Measurements from ENCODE around the gene NINL. TPM values are rescaled to one million over a fixed set of nuclear protein-coding genes. Genes with fewer than 3 reads are reported as not detected.

NINL gene
- total and polyA plus RNA-seq, 7 donors = 2.4 to 19.9 (median 9.6) TPM

DNA sequence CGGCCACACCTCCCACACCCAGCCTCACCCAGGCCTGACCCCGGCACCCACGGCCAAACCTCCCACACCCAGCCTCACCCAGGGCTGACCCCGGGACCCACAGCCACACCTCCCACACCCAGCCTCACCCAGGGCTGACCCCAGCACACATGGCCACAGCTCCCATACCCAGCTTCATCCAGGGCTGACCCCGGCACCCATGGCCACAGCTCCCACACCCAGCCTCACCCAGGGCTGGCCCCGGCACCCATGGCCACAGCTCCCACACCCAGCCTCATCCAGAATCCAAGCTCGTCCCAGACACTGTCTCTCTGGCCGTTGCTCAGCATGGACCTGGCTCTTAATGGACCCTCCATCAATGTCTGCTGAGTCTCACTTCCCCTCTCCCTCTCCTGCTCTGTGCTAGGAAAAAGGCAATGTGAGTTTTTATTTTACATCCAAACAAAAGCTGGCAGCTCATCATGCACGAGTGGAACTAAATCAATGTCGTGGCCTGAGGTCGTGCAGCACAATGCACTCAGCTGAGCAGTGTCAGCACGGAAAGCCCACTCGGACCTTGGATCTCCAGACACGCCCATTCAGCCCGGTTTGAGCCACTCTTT, 36.1 kb downstream of the NINL start:
- no peaks in the 10 kb centered on the region for H3K27me3 ChIP-seq
- no peak overlapping the region for H3K4me3 ChIP-seq
- no peaks in the 10 kb centered on the region for H3K36me3 ChIP-seq
- no peak for TF ChIP-seq POLR2AphosphoS5 (IDR thresholded peaks at IDR 0.05)
- TF ChIP-seq, protein P1, sequence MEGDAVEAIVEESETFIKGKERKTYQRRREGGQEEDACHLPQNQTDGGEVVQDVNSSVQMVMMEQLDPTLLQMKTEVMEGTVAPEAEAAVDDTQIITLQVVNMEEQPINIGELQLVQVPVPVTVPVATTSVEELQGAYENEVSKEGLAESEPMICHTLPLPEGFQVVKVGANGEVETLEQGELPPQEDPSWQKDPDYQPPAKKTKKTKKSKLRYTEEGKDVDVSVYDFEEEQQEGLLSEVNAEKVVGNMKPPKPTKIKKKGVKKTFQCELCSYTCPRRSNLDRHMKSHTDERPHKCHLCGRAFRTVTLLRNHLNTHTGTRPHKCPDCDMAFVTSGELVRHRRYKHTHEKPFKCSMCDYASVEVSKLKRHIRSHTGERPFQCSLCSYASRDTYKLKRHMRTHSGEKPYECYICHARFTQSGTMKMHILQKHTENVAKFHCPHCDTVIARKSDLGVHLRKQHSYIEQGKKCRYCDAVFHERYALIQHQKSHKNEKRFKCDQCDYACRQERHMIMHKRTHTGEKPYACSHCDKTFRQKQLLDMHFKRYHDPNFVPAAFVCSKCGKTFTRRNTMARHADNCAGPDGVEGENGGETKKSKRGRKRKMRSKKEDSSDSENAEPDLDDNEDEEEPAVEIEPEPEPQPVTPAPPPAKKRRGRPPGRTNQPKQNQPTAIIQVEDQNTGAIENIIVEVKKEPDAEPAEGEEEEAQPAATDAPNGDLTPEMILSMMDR (IDR thresholded peaks at IDR 0.05) = no peak
- no peak for TF ChIP-seq POLR2A (IDR thresholded peaks at IDR 0.05)
- no peak for TF ChIP-seq EP300 (IDR thresholded peaks at IDR 0.05)
- H3K27ac ChIP-seq = peak overlapping the region in 3 of 4 donors; percentile 60 to 72 (median 63)
- DNase-seq = no peak
- 44 to 63% methylated on average over 15 of the region's 15 CpGs for WGBS, 2 donors
- no peaks in the 10 kb centered on the region for H3K9me3 ChIP-seq
- peaks cover 0 to 70% (median 55%) of the 10 kb centered on the region in 4 donors for H3K4me1 ChIP-seq
- intact Hi-C loops (cut with DNase I) = loop anchor here (10.0 kb wide), 1 partner anchor 146 kb away; the partner anchor contains the start of gene ZNF337

DNA sequence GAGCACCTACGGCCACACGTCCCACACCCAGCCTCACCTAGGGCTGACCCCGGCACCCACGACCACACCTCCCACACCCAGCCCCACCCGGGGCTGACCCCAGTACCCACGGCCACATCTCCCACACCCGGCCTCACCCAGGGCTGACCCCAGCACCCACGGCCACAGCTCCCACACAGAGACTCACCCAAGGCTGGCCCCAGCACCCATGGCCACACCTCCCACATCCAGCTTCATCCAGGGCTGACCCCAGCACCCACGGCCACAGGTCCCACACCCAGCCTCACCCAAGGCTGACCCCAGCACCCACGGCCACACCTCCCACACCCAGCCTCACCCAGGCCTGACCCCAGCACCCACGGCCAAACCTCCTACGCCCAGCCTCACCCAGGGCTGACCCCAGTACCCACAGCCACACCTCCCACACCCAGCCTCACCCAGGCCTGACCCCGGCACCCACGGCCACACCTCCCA, 36.7 kb downstream of the NINL start:
- H3K27me3 ChIP-seq = no peaks in the 10 kb centered on the region
- no peaks in the 10 kb centered on the region for H3K36me3 ChIP-seq
- 58 to 80% methylated on average over 14 of the region's 14 CpGs for WGBS, 2 donors
- H3K9me3 ChIP-seq = no peaks in the 10 kb centered on the region
- TF ChIP-seq, protein P1 (IDR thresholded peaks at IDR 0.05) = no peak
- TF ChIP-seq EP300 (IDR thresholded peaks at IDR 0.05) (no peak), POLR2A (IDR thresholded peaks at IDR 0.05) (no peak), POLR2AphosphoS5 (IDR thresholded peaks at IDR 0.05) (no peak)
- no peak overlapping the region for H3K4me3 ChIP-seq
- H3K4me1 ChIP-seq = peaks cover 0 to 64% (median 49%) of the 10 kb centered on the region in 4 donors
- peak overlapping the region in 3 of 4 donors; percentile 60 to 72 (median 63) for H3K27ac ChIP-seq
- DNase-seq = no peak
- intact Hi-C loops (cut with DNase I) = loop anchor here (10.0 kb wide), 1 partner anchor 146 kb away; the partner anchor contains the start of gene ZNF337

DNA sequence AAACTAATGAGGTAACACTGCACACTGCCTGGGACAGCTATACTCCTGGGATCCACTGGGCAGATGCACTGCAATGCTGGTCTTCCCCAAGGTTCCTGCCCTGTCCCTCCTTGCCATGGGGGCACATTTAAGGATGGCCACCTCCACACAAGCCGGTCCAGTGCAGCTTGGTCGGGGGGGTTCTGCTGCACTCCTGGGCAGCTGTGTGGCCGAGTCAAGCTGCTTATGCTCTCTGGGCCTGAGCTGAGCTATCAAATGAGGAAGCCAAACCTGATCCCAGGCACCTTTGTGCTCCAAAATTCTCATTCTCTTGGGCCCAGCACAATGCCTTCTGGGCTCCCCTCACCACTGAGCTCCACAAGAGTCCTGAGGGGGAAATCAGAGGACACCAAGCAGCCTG, 37.3 kb downstream of the NINL start:
- no peaks in the 10 kb centered on the region for H3K9me3 ChIP-seq
- H3K27me3 ChIP-seq = no peaks in the 10 kb centered on the region
- peaks cover 0 to 58% (median 43%) of the 10 kb centered on the region in 4 donors for H3K4me1 ChIP-seq
- WGBS, 2 donors = 57 to 60% methylated on average over 3 of the region's 3 CpGs
- H3K27ac ChIP-seq = peak overlapping the region in 1 of 4 donors; percentile 72
- intact Hi-C loops (cut with DNase I) = loop anchor here (10.0 kb wide), 1 partner anchor 147 kb away; the partner anchor contains the start of gene ZNF337
- TF ChIP-seq, protein P1 (IDR thresholded peaks at IDR 0.05) = no peak
- TF ChIP-seq POLR2AphosphoS5 (IDR thresholded peaks at IDR 0.05) (no peak), POLR2A (IDR thresholded peaks at IDR 0.05) (no peak), EP300 (IDR thresholded peaks at IDR 0.05) (no peak)
- no peaks in the 10 kb centered on the region for H3K36me3 ChIP-seq
- no peak overlapping the region for H3K4me3 ChIP-seq
- no peak for DNase-seq

DNA sequence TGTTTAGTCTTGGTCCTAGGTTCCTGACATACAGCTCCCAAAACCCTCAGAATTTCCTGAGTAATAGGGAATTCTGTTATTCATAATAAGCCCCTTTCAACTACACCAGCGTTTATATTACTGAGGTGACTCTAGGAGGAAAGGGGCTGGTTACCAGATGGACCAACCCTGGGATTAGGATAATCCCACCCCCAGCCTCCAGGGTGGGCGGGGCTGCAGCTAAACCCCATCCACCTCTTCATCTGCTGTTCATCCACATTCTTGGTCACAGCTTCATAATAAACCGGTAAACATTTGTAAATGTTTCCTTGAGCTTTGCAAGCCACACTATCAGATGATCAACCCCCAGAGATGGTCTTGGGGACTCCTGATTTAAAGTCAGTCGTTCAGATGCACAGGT, 38.3 kb downstream of the NINL start:
- intact Hi-C loops (cut with DNase I) = loop anchor here (10.0 kb wide), 1 partner anchor 148 kb away; the partner anchor contains the start of gene ZNF337
- TF ChIP-seq POLR2AphosphoS5 (IDR thresholded peaks at IDR 0.05) (no peak), POLR2A (IDR thresholded peaks at IDR 0.05) (no peak), EP300 (IDR thresholded peaks at IDR 0.05) (no peak)
- TF ChIP-seq, protein P1 (IDR thresholded peaks at IDR 0.05) = no peak

More for the DNA sequence above, 38.3 kb downstream of the NINL start:
- Histone ChIP-seq H3K27me3 (no peaks in the 10 kb centered on the region), H3K27ac (no peak overlapping the region), H3K9me3 (no peaks in the 10 kb centered on the region), H3K36me3 (no peaks in the 10 kb centered on the region), H3K4me1 (peaks cover 0 to 49% (median 34%) of the 10 kb centered on the region in 4 donors), H3K4me3 (no peak overlapping the region)
- WGBS, 2 donors = 78 to 79% methylated on average over 4 of the region's 4 CpGs
- DNase-seq = no peak
